ENCODE measurements around the gene ANKRD13C.

The ANKRD13C gene

DNA sequence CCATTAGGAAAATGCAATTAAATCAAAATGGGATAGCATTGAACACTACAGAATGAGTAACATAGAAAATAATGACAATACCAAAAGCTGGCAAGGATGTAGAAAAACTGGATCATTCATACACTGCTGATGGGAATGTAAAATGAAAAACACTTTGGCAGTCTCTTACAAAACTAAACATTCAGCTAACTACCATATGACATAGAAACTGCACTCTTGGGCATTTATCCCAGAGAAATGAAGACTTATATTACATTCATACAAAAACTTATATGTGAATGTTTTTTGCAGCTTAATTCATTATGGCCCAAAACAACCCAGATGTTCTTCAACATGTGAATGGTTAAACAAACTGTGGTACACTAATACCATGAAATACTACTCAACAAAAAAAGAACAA lies 66.4 kb downstream of the ANKRD13C start:
- no peak for DNase-seq

DNA sequence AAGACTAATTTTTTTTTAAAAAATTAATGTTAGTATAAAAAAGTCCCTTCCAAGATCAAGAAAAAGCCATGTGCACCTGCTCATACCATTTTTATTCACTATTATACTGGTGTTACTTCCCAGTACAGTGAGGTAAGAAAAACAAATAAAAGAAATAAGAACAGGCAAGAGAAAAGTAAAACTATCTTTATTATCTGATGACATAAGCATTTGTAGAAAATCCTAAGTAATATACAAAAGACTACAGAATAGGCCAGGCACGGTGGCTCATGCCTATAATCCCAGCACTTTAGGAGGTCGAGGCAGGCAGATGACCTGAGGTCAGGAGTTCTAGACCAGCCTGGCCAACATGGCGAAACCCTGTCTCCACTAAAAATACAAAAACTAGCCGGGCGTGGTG lies 68.1 kb downstream of the ANKRD13C start:
- DNase-seq: no peak

DNA sequence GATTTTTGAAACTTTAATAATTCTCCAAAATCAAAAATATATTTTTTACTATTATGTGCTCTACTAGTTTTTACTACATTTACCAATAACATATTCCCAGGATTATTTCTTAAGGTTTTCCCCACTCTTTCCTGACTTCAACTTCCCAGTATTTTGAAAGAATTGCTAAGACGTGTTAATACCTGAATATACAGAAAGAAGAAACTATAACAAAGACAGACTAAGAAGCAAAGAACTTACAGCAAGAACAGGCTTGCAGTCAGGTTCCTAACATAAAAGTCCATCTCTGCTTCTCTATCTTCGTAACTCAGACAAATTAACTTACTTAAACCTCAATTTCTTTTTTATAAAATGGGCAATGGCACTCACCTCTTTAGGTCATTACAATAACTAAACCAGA lies 70.2 kb downstream of the ANKRD13C start:
- no peak for DNase-seq

DNA sequence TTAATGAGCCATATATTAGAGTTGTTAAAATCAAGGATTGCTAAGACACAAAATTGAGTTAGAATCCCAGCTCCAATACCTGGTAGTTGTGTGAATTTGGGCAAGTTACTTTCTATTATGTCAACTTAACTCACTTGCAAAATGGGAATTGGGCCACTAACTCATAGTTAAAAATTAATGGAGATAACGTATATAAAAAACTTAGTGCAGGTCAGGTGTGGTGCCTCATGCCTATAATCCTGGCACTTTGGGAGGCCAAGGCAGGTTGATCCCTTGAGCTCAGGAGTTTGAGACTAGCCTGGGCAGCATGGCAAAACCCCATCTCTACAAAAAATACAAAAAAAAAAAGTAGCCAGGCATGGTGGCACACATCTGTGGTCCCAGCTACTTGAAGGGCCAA lies 75.8 kb downstream of the ANKRD13C start:
- DNase-seq: no peak

DNA sequence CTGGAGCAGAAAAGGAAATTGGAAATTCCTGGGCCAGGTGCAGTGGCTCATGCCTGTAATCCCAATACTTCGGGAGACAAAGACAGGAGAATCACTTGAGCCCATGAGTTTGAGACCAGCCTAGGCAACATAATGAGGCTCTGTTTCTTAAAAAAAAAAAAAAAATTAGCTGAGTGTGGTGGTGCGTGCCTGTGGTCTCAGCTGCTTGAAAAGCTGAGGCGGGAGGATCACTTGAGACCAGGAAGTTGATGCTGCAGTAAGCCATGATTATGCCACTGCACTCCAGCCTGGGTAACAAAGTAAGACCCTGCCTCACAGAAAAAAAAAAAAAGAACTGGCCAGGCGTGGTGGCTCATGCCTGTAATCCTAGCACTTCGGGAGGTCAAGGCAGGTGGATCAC lies 76.6 kb downstream of the ANKRD13C start:
- DNase-seq: no peak

DNA sequence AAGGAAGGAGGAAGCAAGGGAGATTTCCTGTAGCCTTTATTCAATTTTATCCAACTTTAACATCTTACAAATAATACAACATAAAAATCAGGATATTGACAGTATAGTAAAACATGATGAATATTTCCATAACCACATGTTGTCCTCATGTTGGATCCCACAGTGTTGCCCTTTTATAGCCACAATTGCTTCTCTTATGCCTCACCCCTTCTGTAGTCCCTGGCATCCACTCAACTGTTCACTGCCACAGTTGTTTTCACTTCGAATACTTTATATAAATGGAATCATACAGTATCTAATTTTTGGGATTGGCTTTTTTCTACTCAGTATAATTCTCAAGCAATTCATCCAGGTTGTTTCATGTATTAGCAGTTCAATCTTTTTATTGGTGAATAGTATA lies 88.6 kb downstream of the ANKRD13C start:
- DNase-seq: no peak

DNA sequence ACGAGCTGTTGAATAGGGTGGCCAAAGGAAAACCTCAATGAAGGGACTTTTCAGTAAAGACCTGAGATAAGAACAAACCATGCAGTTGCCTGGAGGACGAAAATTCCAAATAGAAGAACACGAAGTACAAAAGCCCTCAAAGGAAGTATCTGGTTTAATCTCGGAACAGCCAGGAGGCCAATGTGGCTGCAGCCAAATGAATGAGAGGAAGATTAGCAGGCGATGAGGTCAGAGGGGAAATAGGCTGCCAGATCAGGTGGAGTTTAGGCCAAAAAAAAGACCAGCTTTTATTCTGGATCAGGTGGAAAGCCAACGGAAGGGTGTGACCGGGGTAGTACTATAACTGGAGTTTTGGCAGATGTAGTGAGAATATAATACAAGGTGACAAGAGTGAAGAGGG lies 89.7 kb downstream of the ANKRD13C start:
- DNase-seq: no peak

DNA sequence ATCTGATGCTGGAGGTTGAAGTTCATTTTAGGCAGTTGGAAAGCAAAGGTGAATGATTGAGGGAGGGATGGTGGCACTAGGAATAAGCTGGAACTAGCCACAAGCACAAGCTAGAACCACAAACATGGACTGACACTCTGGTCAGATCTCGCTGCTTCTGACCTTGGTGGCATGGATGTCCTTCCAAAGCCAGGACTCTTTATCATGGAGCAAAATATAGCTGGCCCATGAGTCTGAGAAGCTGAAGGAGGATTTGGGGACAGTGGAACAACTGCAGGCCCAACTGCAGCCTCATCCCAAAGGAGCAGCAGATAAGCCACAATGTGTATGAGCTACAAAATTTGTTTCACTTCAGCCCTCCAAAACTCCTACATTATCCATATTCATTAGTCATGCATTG lies 97.9 kb downstream of the ANKRD13C start:
- DNase-seq: no peak

DNA sequence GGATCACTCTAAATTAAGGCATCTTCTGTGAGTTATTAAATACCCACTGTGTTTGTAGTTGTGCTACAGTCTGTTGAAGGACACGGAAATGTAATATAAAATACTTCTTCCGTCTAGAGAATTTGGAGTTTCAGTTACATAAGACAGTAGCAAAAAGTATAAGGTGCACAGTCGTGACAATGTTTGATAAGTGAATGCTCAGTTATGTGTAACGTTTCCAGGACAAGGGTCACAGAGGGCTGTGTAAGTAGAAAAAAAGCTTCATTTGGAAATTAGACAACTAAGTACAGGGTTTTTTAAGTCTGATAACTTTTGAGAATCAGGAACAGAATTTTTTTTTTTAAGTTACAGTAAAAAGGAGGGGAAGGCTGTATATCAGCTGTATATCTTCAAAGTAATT lies 105.8 kb downstream of the ANKRD13C start:
- DNase-seq: no peak

DNA sequence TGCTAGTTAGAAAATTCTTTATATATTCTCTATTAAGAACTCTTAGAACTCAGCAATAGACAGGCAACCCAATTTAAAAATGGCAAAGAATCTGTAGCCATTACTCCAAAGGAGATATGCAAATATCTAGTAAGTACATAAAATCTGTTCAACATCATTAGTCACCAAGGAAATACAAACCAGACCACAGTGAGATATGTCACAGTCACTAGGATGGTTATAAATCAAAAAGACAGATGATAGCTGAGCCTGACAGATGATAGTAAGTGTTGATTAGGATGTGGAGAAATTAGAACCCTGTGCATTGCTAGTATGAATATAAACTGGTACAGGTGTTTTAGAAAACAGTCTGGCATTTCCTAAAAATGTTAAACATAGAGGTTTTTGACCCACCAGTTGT lies 106.8 kb downstream of the ANKRD13C start:
- no peak for DNase-seq

DNA sequence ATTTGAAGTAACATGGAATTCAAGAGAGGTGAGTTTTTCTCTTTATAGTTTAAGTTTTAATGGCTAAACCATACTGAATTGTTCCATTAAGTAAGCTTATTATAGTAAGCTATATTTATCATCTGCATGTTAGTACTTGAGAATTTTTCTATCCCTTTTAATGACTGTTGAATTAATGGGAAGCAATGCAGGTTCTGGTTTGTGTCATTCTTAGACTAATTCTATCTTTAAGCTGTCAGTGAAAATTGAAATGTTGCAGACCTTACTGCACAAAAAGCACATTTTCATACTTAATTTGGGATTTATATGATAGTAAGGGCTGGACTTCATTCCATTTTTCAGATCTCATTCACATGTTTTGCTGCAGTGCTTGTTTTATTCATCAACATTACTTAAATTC lies 107.4 kb downstream of the ANKRD13C start:
- no peak for DNase-seq

DNA sequence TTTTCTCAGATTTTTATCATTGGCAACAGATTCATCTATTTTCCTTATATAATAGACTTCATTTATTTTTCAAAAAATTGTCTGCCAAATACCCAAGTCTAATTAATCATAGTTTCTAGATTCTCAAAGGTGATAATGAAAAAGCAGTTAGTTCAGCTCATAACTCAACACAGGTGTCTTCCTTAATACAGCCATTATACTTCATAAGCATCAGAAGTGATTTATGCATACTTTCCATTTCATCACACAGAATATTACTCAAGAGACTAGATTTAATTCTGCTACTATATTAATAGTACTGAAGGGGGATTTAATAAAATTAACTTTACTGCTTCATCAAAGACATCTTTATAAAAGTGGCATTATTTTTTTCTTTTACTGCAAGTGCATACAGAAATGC lies 114.6 kb downstream of the ANKRD13C start:
- DNase-seq: no peak

DNA sequence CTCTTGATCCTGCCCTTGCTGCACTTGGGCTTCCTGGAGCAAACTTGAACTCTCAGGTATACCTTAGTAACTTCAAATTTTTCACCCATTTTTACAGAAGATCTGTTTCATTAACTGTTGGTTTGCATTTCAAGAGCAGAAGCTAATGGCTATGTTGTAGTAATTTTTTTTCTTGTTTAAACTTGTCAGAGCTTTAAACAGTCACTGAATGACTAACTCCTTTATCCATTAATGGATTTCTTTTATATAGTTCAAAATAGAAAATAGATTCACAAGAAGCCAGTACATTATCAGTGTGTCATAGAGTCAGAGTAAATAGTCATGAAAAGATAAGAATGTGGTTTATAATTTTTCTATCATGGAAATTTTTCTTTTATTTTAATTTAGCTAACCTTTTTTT lies 119.8 kb downstream of the ANKRD13C start:
- no peak for DNase-seq

DNA sequence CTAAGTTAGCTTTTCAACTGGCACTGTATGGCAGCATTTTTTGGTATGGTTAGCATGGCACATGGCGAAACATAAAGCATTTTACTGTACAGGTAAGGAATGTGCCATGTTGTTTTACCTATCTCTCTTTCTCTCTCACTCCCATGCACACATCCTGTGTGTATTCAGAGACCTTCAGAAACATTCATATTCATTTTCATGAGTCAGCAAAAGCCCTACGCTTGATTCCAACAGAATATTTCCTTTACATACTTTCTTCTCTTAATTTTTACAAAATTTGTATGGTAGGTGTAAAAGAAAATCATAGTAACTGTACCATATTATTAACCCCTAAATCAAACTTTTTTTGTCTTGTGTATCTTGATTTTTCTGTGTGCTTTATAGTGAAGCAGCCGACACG lies 123.0 kb downstream of the ANKRD13C start:
- no peak for DNase-seq

DNA sequence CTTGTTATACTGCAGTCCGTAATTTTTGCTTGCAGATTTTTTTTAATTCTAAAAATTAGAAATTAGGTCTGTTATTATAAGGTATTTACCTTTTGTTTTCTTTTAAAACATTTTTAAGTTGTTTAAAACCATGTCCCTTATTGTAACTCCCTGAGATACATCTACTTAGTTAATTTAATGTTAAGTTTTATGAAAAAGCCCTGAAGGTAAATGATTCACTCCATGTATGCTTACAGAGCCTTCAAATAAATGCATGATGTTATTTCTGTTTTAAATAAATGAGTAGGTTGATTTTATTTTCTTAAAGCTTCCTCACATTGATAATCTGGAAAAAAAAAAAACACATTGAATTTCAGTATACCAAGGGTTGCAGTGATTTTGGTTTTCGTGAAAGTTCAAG lies 125.9 kb downstream of the ANKRD13C start:
- DNase-seq: no peak

DNA sequence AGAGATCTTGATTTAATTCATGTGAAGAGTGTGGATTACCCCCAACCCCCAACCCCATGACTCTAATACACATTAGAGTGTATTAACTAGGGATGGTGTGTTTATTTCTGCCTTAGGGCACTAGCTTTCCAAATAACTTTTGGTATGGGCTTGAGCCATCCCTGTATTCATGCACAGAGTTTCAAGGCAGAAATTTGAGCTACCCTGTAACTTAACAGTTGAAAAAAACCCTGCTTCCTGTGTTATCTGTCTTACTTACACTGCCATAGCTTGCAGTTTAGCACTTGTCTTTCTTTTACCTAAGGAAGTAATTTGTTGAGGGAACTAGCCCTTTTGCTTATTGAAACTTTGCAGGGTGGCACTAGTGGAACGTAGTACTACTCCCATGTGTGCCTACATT lies 127.1 kb downstream of the ANKRD13C start:
- no peak for DNase-seq

DNA sequence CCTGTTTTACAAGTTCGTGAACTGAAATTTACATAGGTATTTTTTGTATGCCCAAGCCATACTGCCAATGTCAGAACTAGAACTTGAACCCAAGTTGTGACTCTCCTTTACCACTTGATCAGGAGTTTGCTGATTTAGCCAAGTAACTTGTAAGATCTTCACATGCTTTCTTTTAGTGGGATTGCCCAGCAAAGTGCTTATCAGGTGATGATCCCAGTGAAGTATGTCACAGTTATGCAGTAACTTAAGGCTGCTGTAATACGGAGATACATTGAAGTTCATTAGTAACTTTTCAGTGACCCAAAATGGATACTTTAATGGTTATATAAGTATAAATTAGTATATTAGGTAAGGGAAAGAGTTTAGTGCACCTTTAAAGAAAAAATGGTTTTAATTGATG lies 129.6 kb downstream of the ANKRD13C start:
- no peak for DNase-seq

DNA sequence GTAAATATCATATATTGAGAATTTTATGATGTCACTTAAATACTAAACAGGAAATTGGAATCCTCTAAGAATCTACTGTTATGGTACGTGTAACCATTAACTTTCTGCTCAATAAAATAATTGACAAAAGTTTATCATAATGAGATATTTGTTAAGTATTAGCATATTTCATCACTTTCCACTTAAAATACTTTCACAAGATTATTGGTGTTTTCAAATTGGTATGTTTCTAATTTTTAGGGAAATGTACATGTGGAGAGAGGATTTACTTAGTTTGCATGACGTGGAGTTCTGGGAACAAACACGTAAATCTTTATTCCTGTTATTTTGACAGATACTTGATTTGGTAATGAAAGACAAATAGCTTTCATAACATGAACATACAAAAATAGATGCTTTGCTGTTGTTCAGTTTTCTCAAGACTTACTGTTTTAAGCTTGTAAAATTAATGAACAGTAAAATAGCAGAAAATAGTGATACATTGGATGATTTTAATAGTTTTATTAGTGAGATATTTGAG lies 131.7 kb downstream of the ANKRD13C start:
- DNase-seq: no peak

DNA sequence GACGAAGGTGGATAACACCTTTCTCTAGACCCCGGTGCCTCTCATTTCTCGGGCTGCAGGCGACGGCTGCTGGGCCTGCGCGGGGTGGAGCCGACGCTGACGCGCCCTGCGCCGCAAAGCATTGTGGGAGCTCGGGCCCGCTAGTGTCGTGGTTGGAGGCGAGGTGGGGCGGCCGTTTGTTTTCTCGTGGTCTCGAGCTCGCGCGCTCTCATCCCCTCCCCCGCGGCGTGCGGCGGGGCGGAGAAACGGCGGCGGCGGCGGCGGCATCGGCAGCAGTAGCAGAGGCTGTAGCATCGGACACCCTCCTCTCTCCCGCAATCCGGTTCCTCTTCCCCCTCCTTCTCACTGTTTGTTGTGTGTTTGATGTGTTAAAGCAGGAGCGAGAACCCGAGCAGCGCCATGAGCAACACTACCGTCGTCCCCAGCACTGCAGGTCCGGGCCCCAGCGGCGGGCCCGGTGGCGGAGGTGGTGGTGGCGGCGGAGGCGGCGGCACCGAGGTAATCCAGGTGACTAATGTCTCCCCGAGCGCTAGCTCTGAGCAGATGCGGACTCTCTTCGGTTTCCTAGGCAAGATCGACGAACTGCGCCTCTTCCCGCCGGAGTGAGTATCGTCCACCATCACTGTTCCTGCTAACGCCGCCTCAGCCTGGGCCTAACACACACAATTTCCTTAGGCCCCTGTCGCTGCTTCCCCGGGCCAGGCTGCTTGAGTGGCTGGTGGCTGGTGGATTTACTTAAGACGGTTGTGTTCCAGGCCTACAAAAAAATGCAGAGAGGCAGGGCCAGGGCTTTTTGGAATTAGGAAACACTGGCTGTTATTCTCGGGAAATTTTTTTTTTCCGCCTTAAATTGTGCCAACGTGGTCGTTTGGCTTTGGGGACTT lies 133.0 kb downstream of the ANKRD13C start, which contains the start of gene SRSF11:
Gene SRSF11, plus strand, starts transcription at position 143 of the 884 bp plus-strand sequence. Its CDS starts 257 bp downstream, at position 400.
- peak; percentile 98 for DNase-seq

DNA sequence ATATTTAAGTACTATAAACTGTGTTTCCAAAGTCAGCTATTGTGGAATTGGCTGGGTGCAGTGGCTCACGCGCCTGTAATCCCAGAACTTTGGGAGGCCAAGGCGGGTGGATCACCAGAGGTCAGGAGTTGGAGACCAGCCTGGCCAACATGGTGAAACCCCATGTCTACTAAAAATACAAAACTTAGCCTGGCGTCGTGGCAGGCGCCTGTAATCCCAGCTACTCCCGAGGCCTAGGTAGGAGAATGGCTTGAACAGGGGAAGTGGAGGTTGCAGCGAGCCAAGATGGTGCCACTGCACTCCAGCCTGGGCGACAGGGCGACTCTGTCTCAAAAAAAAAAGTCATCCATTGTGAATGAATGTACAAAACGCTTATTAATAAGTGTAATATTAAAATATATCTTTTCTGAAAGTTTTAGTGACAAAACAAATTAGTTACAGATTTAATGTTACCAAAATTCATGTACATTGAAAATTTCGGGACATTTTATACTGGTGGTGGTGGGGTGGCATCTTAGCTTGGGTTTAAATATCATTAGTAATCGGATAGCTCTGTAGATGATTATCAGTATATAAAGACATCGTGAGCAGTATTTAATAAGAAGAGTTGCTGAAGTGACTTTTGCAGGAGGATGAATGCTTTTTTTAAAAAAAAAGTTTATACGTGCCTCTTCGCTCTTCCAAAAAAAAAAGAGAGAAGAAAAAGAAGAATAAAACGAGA lies 133.8 kb downstream of the ANKRD13C start:
- DNase-seq: no peak

DNA sequence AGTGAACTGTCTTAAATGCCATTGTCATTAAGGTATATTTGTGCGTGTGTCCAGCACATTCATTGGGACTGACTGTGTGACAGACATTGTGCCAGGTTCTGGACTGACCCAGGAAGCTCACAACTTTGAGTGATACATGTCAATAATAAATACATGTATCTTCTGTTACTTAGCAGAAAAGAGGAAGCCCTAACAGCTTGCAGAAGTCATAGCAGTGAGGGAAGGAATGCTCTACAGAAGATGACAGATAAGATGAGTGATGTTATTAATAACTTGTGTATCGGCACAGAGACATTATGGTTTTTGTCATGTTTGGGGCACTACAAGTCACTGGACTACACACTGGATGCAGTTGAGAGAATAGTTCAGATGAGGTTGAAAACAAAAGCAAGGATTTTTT lies 134.5 kb downstream of the ANKRD13C start:
- no peak for DNase-seq

DNA sequence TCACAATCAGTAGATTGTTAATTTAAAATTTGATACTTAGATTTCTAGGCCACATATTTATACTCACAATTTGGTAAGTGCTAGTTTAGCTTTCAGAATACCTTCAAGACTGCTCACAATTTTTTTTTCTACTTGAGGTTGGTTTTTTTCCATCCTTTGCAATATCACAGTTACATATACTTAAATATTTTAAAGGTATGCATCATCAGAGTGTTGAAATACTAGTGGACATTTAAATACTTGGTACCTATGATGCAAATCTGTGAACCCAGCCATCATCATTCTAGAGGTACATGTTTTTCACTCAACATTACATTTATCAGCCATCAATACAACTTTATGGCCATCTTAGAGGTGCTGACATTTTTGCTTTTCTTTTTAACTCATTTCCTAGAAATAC lies 143.0 kb downstream of the ANKRD13C start:
- no peak for DNase-seq

DNA sequence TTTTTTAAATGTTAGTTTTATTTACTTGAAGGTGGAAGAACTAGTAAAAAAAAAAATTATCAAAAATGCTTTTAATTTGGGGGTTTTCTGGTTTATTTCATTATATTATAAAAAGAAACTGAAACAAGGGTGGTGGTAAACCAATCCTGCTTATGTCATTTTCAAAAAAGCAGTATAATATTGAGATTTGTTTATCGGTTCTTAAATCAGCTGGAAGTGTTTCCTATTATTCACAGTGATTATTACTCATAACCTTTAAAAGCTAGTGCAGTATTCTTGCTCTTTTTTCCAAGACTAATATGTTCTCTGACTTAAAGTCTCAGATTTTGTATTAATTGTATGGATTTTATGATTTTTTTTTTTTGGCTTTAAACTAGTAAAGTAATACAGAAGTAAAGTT lies 143.7 kb downstream of the ANKRD13C start:
- no peak for DNase-seq
